ENCODE data around the gene EPS8L2. TPM values are rescaled to one million over a fixed set of nuclear protein-coding genes. Genes with fewer than 3 reads are reported as not detected.

EPS8L2 gene
- total and polyA plus RNA-seq, 2 of the 4 experiments (the other 2 are of a cell fraction) = 17.2 to 39.4 TPM

DNA sequence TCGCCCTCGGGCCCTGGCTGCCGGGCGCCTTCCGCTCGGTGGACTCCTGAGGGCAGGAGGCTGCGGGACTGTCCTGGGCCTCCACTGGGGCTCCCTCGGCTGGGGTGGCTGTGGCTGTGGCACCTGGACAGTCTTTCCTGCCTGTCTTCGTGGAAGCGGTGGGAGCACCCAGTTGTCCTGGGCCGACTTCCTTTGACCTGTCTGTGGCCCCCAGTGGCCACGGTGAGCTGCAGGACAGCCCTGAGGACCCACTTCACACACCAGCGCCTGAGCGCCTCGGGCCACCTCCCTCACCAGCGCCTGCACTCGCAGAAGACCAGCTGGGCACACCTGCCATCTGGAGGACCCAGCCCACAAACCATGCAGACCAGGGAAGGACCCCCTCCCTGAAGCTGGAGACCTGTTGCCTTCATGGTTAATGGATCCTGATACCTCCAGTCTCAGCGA, 1.8 kb upstream of the EPS8L2 start:
- H3K4me2 ChIP-seq (ENCODE audit: low read depth, low read length) = no peak overlapping the region
- H4K20me1 ChIP-seq (ENCODE audit: insufficient read depth, low read length) = peaks cover 5% of the 10 kb centered on the region; the same call in 1 of the 2 replicates
- no peak overlapping the region for H3K9ac ChIP-seq (ENCODE audit: low read depth, low read length)
- no peak overlapping the region for H2BK120ac ChIP-seq (ENCODE audit: low read depth, low read length)
- no peak overlapping the region for H2BK5ac ChIP-seq (ENCODE audit: low read depth, low read length, poor library complexity, severe bottlenecking)
- ATAC-seq (ENCODE audit: low read depth) = no peak
- no peak overlapping the region for H4K91ac ChIP-seq (ENCODE audit: insufficient read depth, low read depth, low read length)
- H3K9me3 ChIP-seq (ENCODE audit: control insufficient read depth, insufficient read depth, low read length) = no peaks in the 10 kb centered on the region
- H2BK20ac ChIP-seq (ENCODE audit: low read depth, low read length) = no peak overlapping the region
- no peak overlapping the region for H3K4me3 ChIP-seq (ENCODE audit: insufficient read depth, low read depth, low read length)
- no peak overlapping the region for H2BK15ac ChIP-seq (ENCODE audit: low read depth, low read length)
- TF ChIP-seq, protein P1, sequence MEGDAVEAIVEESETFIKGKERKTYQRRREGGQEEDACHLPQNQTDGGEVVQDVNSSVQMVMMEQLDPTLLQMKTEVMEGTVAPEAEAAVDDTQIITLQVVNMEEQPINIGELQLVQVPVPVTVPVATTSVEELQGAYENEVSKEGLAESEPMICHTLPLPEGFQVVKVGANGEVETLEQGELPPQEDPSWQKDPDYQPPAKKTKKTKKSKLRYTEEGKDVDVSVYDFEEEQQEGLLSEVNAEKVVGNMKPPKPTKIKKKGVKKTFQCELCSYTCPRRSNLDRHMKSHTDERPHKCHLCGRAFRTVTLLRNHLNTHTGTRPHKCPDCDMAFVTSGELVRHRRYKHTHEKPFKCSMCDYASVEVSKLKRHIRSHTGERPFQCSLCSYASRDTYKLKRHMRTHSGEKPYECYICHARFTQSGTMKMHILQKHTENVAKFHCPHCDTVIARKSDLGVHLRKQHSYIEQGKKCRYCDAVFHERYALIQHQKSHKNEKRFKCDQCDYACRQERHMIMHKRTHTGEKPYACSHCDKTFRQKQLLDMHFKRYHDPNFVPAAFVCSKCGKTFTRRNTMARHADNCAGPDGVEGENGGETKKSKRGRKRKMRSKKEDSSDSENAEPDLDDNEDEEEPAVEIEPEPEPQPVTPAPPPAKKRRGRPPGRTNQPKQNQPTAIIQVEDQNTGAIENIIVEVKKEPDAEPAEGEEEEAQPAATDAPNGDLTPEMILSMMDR (conservative IDR thresholded peaks at IDR 0.05; ENCODE audit: low read depth, low read length) = no peak
- TF ChIP-seq FOS (IDR thresholded peaks at IDR 0.05; ENCODE audit: low read depth, low read length) = no peak
- no peak for TF ChIP-seq RFX5 (IDR thresholded peaks at IDR 0.05; ENCODE audit: low read depth, low read length)
- TF ChIP-seq, protein P2, sequence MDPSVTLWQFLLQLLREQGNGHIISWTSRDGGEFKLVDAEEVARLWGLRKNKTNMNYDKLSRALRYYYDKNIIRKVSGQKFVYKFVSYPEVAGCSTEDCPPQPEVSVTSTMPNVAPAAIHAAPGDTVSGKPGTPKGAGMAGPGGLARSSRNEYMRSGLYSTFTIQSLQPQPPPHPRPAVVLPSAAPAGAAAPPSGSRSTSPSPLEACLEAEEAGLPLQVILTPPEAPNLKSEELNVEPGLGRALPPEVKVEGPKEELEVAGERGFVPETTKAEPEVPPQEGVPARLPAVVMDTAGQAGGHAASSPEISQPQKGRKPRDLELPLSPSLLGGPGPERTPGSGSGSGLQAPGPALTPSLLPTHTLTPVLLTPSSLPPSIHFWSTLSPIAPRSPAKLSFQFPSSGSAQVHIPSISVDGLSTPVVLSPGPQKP (IDR thresholded peaks at IDR 0.05; ENCODE audit: borderline replicate concordance, low read depth, low read length) = no peak
- TF ChIP-seq, protein P3, sequence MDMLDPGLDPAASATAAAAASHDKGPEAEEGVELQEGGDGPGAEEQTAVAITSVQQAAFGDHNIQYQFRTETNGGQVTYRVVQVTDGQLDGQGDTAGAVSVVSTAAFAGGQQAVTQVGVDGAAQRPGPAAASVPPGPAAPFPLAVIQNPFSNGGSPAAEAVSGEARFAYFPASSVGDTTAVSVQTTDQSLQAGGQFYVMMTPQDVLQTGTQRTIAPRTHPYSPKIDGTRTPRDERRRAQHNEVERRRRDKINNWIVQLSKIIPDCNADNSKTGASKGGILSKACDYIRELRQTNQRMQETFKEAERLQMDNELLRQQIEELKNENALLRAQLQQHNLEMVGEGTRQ (IDR thresholded peaks at IDR 0.05; ENCODE audit: low read depth, low read length) = no peak
- TF ChIP-seq CEBPB (IDR thresholded peaks at IDR 0.05; ENCODE audit: low read depth, low read length) = no peak
- no peak for TF ChIP-seq SMC3 (IDR thresholded peaks at IDR 0.05; ENCODE audit: low read depth, low read length)
- no peak for TF ChIP-seq POLR2A (IDR thresholded peaks at IDR 0.05; ENCODE audit: low read depth, low read length)
- no peak for TF ChIP-seq CHD1 (IDR thresholded peaks at IDR 0.05; ENCODE audit: low read depth, low read length)
- H4K5ac ChIP-seq (ENCODE audit: low read depth, low read length) = no peak overlapping the region
- intact Hi-C loops (cut with micrococcal nuclease) (no loop called here), dilution Hi-C loops (cut with HindIII; ENCODE audit: low sequenced_read_pairs, unreplicated experiment) (no loop called here), in situ Hi-C loops (cut with MboI; ENCODE audit: low sequenced_read_pairs) (no loop called here)
- peaks cover 12 to 64% of the 10 kb centered on the region in 2 experiments for H3K79me1 ChIP-seq (ENCODE audit: low read depth in 1 of 2, low read length in 2 of 2)
- H3K4ac ChIP-seq (ENCODE audit: low read depth, low read length) = no peak overlapping the region
- BruUV-seq (replicated peaks) = no TSS peak
- ChIA-PET CTCF (no interaction called here), POLR2A (ENCODE audit: unreplicated experiment) (no interaction called here)
- DNase-seq = no peak
- no peaks in the 10 kb centered on the region for H3K27me3 ChIP-seq (ENCODE audit: control insufficient read depth, insufficient read depth, low read length)
- H3K23ac ChIP-seq (ENCODE audit: low read depth, low read length) = no peak overlapping the region
- no peak overlapping the region for H3K27ac ChIP-seq (ENCODE audit: insufficient read depth, low read length)
- peaks cover 21% of the 10 kb centered on the region; the same call in 1 of the 2 replicates for H3K36me3 ChIP-seq (ENCODE audit: control insufficient read depth, insufficient read depth, low read length)
- no peak overlapping the region for H3K18ac ChIP-seq (ENCODE audit: low read depth, low read length)
- H3K9me1 ChIP-seq (ENCODE audit: insufficient read depth, low read length) = peaks cover 19% of the 10 kb centered on the region
- no peak overlapping the region for H3K14ac ChIP-seq (replicated peaks; ENCODE audit: low read depth, low read length)
- WGBS, 2 experiments (ENCODE audit: extremely low coverage in 2 of 2, insufficient read length in 1 of 2) = 87% methylated on average over 3 of the region's 18 CpGs; no CpG with 5 or more reads in 1 of the 2 experiments
- H4K8ac ChIP-seq (ENCODE audit: low read depth in 2 of 2, low read length in 2 of 2) = no peak overlapping the region
- no peak overlapping the region for H2AK9ac ChIP-seq (replicated peaks; ENCODE audit: low read depth, low read length, poor library complexity)
- no peak overlapping the region for H3K56ac ChIP-seq (ENCODE audit: extremely low read depth, insufficient read depth, low read length)
- H2AFZ ChIP-seq (replicated peaks; ENCODE audit: low read length, poor library complexity) = no peak overlapping the region
- H3K4me1 ChIP-seq (ENCODE audit: control insufficient read depth, insufficient read depth, low read length) = peaks cover 25% of the 10 kb centered on the region
- no peak overlapping the region for H2AK5ac ChIP-seq (ENCODE audit: low read depth, low read length)
